ENCODE results near the gene CLIC6.
"Not testable (repeated sequence)": the region's sequence is repeated elsewhere in the genome, so short reads cannot be mapped to it uniquely, and the experiment has no call there.

Gene CLIC6

DNA sequence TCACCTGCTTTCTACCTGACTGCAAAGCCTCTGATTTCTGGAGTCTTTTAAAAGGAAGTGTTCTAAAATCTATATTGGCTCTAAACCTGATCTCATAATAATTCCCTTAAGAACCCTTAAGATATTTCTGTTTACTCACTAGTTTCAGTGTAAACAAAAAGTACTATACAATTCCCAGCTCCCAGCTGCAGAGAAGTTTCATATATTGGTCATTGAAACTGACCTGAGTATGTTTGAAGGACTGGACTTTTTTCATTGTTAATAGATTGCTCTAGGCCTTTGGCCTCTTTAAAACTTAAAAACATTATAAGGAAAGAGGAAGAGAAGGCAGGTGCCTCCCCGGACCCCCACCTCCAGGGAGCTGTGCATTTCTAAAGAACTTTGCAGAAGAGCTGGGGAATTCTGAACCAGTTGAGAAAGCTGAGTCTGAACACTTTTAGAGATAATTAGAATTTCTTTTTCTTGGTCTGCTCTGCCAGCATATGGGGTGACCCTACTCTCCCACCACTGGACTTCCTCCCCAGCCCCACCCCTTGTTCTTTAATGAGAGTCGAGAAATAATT is 23.7 kb downstream of the CLIC6 start:
- no peak for DNase-seq (ENCODE audit: low read depth, low spot score)

- no peak for DNase-seq (ENCODE audit: low read depth, low spot score)
Observed at GRCh38 chr21:34693192-34693810, 24.5 kb downstream of the CLIC6 start.

DNA sequence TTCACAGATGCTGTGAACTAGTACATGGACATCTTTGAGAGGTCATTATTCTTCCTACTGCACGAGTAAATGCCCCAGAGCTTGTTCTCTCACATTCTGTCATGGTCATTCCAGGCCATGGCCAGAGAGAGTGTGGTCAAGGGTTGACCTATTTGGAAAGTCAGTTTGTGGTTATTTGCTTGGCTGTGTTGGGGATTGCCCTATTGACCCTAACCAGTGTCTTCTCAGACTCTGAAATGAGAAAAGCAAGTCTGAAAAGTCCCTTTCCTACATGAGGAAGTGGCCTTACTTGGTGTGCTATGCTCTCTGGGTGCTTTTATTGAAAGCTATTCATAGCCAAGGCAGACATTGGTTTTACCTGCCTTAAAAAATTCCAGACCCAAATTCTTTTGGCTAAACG is 26.6 kb downstream of the CLIC6 start:
- DNase-seq (ENCODE audit: low read depth, low spot score), result no peak

GRCh38 chr21:34696121-34696520 is 27.3 kb downstream of the CLIC6 start:
- no peak for DNase-seq (ENCODE audit: low read depth, low spot score)

DNA sequence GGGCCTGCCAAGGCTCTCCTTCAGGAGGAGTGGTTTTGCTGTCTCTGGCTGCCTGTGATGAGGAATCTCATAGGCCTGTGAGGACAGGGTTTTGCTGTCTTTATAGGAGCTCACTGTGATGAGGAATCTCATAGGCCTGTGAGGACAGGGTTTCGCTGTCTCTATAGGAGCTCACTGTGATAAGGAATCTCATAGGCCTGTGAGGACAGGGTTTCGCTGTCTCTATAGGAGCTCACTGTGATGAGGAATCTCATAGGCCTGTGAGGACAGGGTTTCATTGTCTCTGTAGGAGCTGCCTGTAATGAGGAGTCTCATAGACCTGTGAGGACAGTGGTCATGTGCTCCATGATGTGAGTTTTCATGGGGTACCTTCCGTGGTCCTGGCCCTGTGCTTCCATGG is 29.0 kb downstream of the CLIC6 start:
- no peak for DNase-seq (ENCODE audit: low read depth, low spot score)

DNA sequence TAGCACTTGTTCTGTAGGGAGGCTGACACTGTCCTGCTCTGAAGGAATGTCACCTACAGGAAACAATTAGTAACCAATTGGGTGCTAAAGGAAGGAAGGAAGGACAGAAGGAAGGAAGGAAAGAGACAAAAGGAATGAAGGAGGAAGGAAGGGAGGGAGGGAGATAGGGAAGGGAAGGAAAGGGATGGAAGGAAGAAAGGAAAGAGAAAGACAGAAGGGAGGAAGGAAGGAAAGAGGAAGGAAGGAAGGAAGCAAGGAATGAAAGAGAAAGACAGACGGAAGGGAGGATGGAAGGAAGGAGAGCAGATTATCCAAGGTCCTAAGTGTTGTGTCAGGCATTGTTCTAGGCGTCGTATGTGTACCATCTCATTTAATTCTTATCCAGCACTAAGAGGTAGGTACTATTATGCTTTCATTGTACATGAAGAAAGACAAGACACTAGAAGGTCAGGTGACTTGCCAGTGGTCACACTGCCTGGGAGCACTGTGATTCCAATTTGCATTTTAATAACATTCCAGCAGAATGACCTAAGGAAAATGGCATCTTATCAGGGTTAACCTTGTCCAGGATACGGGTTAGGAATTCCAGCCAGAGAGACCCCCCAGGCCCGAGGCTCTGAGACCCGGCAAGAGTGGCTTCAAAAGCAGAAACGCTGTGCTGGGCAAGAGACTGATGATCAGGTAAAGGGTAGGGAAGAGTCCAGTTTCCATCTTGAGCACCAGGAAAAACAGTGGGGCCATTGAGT is 29.6 kb downstream of the CLIC6 start:
- DNase-seq (ENCODE audit: low read depth, low spot score), result no peak

- DNase-seq (ENCODE audit: low read depth, low spot score), result no peak
Observed at GRCh38 chr21:34700605-34701004, 31.8 kb downstream of the CLIC6 start.

DNA sequence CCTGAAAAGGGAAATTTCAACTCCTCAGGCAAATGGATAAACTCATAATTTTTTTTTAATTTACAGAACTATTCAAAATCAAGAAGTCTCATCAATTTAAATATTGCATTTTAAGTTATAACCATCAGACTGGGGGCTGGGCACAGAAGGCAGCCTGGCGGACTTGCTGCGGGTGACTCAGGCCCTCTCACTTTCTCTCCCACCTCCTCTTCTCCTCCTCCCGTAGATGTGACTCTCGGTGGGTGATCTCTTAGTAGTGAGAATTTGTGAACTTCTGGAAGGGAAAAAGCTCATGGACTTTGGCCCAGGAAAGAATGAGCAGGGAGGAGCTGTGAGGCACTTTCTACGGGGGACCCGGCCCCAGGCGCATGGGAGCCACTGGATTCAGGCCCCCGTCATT is 32.9 kb downstream of the CLIC6 start:
- no peak for DNase-seq (ENCODE audit: low read depth, low spot score)

GRCh38 chr21:34702341-34703170 is 33.8 kb downstream of the CLIC6 start:
- DNase-seq (ENCODE audit: low read depth, low spot score), result no peak

- DNase-seq (ENCODE audit: low read depth, low spot score), result no peak
Observed at GRCh38 chr21:34703571-34703970, 34.8 kb downstream of the CLIC6 start.

- no peak for DNase-seq (ENCODE audit: low read depth, low spot score)
Observed at GRCh38 chr21:34704119-34704518, 35.3 kb downstream of the CLIC6 start.

- DNase-seq (ENCODE audit: low read depth, low spot score), result no peak
Observed at GRCh38 chr21:34705011-34705410, 36.2 kb downstream of the CLIC6 start.

DNA sequence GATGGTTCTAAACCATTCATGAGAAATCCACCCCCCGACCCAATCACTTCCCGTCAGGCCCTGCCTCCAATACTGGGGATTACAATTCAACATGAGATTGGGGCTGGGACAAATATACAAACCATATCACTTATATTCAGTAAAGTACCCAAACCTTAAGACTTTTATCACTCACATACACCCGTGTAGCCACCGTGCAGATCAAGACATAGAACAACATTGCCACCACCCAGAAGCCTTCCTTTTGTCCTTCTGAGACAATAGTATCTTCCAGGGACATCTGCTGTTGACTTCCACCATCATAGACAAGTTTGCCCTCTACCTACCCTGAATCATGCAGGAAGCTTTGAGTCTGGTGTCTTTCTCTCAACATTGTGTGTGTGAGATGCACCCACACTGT is 37.5 kb downstream of the CLIC6 start:
- no peak for DNase-seq (ENCODE audit: low read depth, low spot score)

DNA sequence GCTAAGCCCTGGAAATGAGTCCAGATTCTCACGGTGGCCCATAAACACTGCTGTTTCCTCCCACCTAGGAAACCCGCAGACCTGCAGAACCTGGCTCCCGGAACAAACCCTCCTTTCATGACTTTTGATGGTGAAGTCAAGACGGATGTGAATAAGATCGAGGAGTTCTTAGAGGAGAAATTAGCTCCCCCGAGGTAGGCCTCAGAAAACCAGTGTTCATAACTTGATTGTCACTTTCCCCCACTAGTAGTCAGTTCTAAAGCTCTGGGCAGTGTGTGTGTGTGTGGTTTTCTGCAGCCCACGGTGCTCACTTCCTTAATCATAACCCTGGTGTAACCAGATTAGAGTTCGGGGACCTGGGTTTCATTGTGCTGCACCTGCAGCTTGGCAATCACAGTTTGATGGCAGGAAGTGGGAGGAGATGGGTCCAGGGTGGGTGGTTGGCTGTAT is 39.1 kb downstream of the CLIC6 start:
- no peak for DNase-seq (ENCODE audit: low read depth, low spot score)

- DNase-seq (ENCODE audit: low read depth, low spot score), result no peak
Observed at GRCh38 chr21:34713621-34714020, 44.8 kb downstream of the CLIC6 start.

DNA sequence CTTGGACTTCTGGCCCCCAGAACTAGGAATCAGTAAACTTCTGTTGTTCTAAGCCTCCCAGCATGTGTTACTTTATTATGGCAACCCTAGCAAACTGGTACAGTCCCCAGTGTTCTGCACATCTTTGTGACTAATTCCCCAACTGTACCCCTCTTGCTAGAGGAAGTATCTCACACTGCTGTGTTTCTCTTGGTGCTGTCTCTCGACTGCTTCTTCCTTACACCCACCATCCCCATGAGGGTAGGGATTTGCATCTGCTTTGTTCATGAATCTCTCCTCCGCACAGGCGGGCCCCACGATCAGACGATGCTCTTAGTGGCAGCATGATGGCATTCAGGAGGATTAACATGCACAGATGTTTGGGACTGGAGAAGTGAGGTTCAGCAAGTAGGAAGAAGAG is 46.7 kb downstream of the CLIC6 start:
- no peak for DNase-seq (ENCODE audit: low read depth, low spot score)

DNA sequence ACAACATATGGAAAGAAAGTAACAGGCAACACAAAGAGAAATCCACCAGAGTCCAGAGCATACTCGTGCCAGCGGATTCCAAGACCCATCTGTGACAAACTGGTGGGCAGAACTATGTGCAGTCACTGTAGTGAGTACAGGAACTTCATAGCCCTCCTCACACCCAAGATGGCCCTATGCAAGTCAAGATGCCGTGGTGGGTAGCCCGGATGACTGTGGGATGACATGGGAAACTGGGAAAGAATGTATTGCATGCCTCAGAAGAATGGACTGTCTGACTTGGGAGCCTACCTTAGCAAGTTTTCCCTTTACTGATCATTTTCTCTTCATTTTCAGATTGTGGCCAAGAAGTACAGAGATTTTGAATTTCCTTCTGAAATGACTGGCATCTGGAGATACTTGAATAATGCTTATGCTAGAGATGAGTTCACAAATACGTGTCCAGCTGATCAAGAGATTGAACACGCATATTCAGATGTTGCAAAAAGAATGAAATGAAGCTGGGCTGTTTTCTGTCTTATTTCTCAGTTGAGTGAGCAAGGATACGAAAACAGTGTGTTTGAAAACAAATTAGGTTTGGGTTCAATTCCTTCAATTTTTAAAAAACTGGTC is 47.3 kb downstream of the CLIC6 start:
- no peak for DNase-seq (ENCODE audit: low read depth, low spot score)

DNA sequence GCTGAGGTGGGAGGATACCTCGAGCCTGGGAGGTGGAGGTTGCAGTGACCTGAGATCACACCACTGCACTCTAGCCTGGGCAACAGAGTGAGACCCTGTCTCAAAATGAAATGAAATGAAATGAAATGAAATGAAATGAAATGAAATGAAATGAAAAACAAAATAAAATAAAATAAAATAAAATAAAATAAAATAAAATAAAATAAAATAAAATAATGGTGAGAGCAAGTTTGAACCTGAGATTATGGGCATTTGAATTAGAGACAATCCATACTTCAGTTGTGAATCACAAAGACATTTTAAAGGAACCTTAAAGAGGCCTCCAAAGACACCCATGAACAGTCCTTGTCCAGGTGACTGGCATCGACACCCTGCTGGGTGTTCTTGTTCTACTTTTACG is 49.7 kb downstream of the CLIC6 start:
- DNase-seq (ENCODE audit: low read depth, low spot score), result not testable (repeated sequence)

DNA sequence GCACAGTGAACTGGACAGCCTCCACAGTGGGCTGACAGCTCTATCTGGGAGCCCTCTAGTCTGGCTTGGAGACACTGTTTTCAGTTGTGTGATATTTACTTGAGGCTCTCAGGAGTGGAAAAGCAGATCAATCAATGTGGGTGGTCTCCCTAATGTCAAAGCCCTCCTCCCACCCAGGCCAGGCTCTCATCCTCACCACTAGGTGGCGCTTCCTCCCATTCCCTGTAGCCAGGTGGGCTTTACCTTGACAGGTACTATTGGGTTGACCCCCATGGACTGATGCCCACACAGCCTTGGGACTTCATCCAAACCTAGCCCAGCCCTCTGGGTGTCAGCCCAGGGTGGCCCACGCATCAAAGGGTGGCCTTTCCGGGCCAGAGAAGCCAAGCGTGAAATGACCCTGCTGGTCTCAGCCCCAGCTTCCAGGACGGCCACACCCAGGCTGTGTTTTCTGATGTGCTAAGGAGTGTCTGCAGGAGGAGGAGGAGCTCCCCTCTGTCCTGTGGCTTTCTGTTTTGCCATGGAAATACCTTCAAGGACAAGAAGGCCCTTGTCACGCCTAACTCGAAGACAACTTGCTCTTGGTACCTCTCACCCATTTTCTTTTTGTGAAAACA is 54.0 kb downstream of the CLIC6 start:
- no peak for DNase-seq (ENCODE audit: low read depth, low spot score)

DNA sequence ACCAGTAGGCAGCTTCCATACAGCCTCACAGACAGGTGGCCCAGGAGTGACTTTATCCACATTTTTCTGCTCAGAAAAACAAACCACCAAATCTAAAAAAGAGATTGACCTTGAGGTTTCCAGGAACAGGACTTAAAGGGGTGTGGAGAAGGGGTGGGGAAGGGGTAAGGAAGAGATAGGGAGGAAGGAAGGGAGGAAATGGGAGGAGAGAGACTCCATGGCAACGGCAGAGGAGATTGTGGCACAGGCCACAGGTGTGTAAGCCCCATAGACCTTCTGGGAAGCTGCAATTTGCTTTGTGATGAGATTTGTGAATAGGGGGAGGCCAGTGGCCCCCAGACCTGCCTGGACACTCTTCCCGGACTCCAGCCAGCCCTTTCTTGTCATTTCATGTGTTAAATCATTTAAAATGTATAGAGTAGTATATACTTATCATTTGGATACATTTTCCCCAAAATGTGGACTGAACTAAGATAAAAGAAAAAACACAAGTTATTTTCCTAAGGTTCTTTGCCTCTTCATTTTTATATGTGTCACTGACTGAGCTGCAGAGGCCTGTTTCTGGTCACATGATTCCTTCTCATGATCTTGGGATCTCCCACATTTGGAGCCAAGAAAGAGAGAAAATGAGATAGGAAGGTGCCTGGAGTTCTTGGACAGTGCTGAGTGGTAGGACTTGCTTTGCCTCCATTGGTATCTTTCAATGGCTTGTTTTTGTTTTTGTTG is 55.5 kb downstream of the CLIC6 start:
- no peak for DNase-seq (ENCODE audit: low read depth, low spot score)

DNA sequence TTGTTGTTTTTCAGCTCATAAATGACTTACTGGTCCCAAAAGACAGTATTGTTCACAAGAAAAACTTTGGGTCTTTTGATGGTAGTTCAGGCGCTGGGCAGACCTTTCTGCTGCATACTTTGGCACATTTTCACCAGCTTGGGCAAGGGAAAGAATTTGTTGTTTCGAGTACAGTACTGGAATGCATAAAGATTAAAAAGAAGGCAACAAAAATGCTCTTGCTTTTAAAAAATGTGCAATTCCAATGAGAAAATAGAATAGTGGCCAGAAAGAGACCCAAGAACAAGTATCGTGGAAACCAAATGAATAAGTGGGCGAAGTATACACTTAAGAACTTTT is 56.0 kb downstream of the CLIC6 start:
- DNase-seq (ENCODE audit: low read depth, low spot score), result no peak

Measured in iPS DF 19.7 (cell line).